ENCODE results near the gene SCO2. TPM values are rescaled to one million over a fixed set of nuclear protein-coding genes. Genes with fewer than 3 reads are reported as not detected.

SCO2 gene
- total RNA-seq, 1 donor from 2014 or later, result 0.52 TPM

DNA sequence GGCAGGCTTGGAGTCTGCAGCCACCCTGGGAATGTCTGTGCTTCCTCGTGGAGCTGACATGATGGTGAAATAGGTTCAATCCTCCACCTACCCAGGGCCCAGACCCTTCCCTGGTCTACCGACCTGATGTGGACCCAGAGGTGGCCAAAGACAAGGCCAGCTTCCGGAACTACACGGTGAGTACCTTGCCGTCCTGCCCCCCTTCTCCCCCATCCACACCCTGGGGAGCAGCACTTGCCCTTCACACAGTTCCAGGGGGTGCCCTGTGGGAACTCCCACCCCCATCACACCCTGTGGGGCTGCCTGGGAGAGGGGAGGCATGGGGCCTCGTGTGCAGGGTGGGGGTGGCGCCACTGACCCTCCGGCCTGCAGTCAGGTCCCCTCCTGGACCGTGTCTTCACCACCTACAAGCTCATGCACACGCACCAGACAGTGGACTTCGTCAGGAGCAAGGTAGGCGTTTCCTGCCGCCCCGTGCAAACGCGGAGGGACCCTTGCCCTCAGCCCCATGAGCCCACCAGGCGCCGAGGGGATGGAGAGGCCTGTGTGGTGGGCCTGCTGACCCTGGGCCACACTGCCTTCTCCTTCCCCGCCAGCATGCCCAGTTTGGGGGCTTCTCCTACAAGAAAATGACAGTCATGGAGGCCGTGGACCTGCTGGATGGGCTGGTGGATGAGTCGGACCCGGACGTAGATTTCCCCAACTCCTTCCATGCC is 38.0 kb downstream of the SCO2 start:
- Histone ChIP-seq H3K4me3 (ENCODE audit: low read length in 3 of 3) (no peak overlapping the region), H3K27ac (ENCODE audit: low read depth, low read length) (no peak overlapping the region), H3K36me3 (ENCODE audit: control insufficient read depth in 3 of 3, insufficient read depth in 3 of 3, low read length in 3 of 3) (no peaks in the 10 kb centered on the region), H3K9me3 (ENCODE audit: control insufficient read depth in 3 of 3, low read length in 3 of 3) (no peaks in the 10 kb centered on the region), H3K4me1 (ENCODE audit: control insufficient read depth in 3 of 3, insufficient read depth in 3 of 3, low read length in 3 of 3) (no peaks in the 10 kb centered on the region), H3K27me3 (ENCODE audit: control insufficient read depth in 3 of 3, insufficient read depth in 3 of 3, low read length in 3 of 3) (peaks cover 25 to 48% (median 48%) of the 10 kb centered on the region in 3 donors), H3K9ac (ENCODE audit: low read depth in 1 of 3, low read length in 3 of 3) (no peak overlapping the region)

DNA sequence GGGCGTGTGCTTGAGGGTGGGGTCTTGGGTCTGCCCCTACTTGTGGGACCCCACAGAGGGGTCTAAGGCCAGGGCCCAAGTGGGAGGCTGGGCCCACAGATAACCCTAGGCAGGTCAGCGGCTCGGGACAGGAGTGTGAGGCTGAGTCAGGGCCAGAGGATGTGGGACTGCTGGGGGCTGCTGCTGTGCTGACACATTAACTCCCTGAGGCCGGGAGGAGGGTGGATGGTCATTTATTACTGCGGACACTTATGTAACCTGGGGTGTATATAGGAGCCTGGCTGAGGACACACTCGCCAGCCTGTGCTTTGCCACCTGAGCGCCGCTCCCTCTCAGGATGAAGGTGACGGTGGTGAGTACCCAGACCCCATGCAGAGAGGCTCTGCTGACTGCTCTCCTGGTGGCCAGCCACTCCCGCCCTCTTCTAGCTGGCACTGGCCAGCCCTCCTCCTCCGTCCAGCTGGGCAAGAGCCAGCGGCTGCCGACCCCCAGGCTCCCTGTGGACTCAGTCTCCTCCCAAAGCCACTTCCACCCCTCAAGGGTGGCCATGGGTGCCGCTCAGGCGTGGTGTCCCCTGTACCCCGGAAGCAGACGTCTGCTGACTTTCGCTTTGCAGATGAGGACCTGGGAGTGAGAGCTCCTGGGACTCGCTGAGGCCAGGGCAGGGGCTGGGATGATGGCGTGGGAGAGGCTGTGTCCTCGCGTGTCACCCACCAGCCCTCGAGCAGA is 38.7 kb downstream of the SCO2 start, which contains the start of gene MIOX:
MIOX (plus strand) TSS at position 299 of the 729 bp plus-strand sequence; CDS start at position 338, 39 bp downstream.
- H3K27ac ChIP-seq (ENCODE audit: low read depth, low read length), result no peak within 1 kb of the TSS
- no peaks in the 10 kb centered on the region for H3K36me3 ChIP-seq (ENCODE audit: control insufficient read depth in 3 of 3, insufficient read depth in 3 of 3, low read length in 3 of 3)
- H3K9ac ChIP-seq (ENCODE audit: low read depth in 1 of 3, low read length in 3 of 3), result no peak within 1 kb of the TSS
- no peak within 1 kb of the TSS for H3K4me3 ChIP-seq (ENCODE audit: low read length in 3 of 3)
- no peaks in the 10 kb centered on the region for H3K4me1 ChIP-seq (ENCODE audit: control insufficient read depth in 3 of 3, insufficient read depth in 3 of 3, low read length in 3 of 3)
- H3K9me3 ChIP-seq (ENCODE audit: control insufficient read depth in 3 of 3, low read length in 3 of 3), result no peaks in the 10 kb centered on the region
- H3K27me3 ChIP-seq (ENCODE audit: control insufficient read depth in 3 of 3, insufficient read depth in 3 of 3, low read length in 3 of 3), result peaks cover 31 to 55% (median 55%) of the 10 kb centered on the region in 3 donors

DNA sequence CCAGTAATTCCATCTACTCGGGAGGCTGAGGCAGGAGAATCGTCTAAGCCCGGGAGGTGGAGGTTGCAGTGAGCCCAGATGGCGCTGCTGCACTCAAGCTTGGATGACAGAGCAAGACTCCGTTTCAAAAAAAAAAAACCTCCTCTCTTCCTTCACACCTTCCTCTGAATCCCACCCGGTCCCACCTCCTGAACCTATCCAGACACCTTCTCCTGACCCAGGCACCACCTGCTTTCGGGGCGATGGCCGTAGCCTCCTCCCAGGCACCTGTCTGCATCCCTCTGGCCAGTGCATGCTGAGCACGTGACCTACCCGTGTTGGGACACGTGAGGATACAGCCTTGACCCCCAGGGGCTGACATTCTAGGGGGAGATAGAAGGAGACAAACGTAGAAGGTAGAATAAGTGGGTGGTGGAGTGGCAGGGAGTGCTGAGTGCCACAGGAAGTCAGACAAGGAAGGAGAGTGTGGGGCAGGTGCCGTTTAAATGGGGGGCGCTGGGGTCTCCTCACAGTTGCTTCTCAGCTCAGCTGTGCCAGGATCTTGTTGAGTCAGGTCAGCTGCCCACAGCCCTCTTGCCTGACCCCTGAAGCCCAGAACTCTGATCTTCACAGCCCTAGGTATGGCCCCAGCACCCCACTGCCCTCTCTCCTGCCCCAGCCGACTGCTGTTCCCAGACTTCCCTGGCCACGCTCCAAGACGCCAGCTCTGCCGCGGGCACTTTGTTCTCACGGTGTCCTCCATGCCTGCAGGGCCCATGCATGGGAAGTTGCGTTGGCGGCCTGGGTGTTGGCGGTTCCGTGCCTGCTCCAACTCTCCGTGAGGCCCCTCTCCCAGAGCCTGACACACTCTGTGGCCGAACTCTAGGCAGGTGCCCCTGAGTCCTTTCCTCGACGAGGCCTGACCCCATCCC is 39.9 kb downstream of the SCO2 start:
- Histone ChIP-seq H3K4me3 (ENCODE audit: low read length in 3 of 3) (no peak overlapping the region), H3K9ac (ENCODE audit: low read depth in 1 of 3, low read length in 3 of 3) (no peak overlapping the region), H3K9me3 (ENCODE audit: control insufficient read depth in 3 of 3, low read length in 3 of 3) (no peaks in the 10 kb centered on the region), H3K36me3 (ENCODE audit: control insufficient read depth in 3 of 3, insufficient read depth in 3 of 3, low read length in 3 of 3) (no peaks in the 10 kb centered on the region), H3K27me3 (ENCODE audit: control insufficient read depth in 3 of 3, insufficient read depth in 3 of 3, low read length in 3 of 3) (peaks cover 36 to 67% (median 64%) of the 10 kb centered on the region in 3 donors), H3K4me1 (ENCODE audit: control insufficient read depth in 3 of 3, insufficient read depth in 3 of 3, low read length in 3 of 3) (no peaks in the 10 kb centered on the region), H3K27ac (ENCODE audit: low read depth, low read length) (no peak overlapping the region)

DNA sequence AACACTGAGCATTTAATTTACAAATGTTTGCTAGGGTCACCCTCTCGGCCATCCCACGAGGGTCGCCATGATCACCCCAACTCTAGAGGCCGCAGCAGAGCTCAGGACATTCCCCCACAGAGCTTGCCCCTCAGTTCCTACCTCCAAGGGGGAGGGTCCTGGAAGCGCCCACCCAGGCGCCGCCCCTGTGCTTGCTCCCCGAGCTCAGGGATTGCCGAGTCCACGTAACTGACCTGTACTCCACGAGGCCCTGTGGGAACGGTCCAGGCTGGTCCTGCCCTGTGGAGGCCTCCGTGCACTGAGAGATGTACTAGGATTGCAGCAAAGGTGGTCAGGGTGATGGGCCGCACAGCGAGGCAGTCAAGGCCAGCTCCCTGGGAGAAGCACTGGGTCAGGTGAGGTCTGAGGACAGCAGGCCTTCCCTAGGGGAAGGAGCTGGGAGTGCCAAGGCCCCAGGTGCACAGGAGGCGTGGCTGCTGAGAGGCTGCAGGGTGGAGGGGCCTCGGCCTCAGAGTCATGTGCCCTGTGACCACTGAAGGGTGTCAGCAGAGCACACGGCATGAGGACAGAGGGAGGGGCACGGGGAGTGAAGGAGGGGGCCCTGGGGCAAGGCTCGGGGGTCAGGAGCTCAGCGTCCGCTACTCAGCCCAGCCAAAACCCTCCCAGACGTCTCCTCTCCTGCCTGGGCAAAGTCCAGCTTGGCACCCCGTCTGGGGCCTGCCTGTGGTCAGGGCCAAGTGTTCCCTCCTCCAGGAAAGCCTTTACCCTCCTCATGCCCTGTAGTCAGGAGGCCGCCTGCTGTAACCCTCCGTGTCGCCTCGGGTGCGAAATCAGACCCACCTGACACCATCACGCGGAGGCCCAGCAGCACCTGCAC is 41.2 kb downstream of the SCO2 start:
- no peak overlapping the region for H3K4me3 ChIP-seq (ENCODE audit: low read length in 3 of 3)
- H3K4me1 ChIP-seq (ENCODE audit: control insufficient read depth in 3 of 3, insufficient read depth in 3 of 3, low read length in 3 of 3), result no peaks in the 10 kb centered on the region
- H3K27me3 ChIP-seq (ENCODE audit: control insufficient read depth in 3 of 3, insufficient read depth in 3 of 3, low read length in 3 of 3), result peaks cover 45 to 72% (median 68%) of the 10 kb centered on the region in 3 donors
- H3K36me3 ChIP-seq (ENCODE audit: control insufficient read depth in 3 of 3, insufficient read depth in 3 of 3, low read length in 3 of 3), result no peaks in the 10 kb centered on the region
- no peak overlapping the region for H3K27ac ChIP-seq (ENCODE audit: low read depth, low read length)
- no peaks in the 10 kb centered on the region for H3K9me3 ChIP-seq (ENCODE audit: control insufficient read depth in 3 of 3, low read length in 3 of 3)
- no peak overlapping the region for H3K9ac ChIP-seq (ENCODE audit: low read depth in 1 of 3, low read length in 3 of 3)

DNA sequence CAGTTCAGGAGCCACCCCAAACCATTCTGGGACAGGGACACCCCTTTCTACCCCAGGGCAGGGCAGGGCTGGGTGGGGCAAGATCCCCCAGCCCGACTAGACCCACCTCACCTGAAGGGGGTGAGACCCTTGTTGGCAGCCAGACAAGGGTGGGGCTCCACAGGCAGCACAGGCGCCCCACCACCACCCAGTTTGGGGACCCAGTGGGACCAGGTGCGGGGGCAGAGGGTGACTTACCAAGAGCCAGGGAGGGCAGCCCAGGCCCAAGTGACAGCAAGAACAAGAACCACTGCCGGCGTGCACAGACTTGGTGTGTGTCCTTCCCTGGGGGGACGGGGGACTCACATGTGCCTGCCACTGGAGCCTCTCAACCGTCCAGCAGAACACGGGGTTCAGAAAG is 41.8 kb downstream of the SCO2 start:
- Histone ChIP-seq H3K36me3 (ENCODE audit: control insufficient read depth in 3 of 3, insufficient read depth in 3 of 3, low read length in 3 of 3) (no peaks in the 10 kb centered on the region), H3K27ac (ENCODE audit: low read depth, low read length) (no peak overlapping the region), H3K27me3 (ENCODE audit: control insufficient read depth in 3 of 3, insufficient read depth in 3 of 3, low read length in 3 of 3) (peaks cover 45 to 72% (median 69%) of the 10 kb centered on the region in 3 donors), H3K9ac (ENCODE audit: low read depth in 1 of 3, low read length in 3 of 3) (no peak overlapping the region), H3K9me3 (ENCODE audit: control insufficient read depth in 3 of 3, low read length in 3 of 3) (no peaks in the 10 kb centered on the region), H3K4me3 (ENCODE audit: low read length in 3 of 3) (no peak overlapping the region), H3K4me1 (ENCODE audit: control insufficient read depth in 3 of 3, insufficient read depth in 3 of 3, low read length in 3 of 3) (no peaks in the 10 kb centered on the region)

DNA sequence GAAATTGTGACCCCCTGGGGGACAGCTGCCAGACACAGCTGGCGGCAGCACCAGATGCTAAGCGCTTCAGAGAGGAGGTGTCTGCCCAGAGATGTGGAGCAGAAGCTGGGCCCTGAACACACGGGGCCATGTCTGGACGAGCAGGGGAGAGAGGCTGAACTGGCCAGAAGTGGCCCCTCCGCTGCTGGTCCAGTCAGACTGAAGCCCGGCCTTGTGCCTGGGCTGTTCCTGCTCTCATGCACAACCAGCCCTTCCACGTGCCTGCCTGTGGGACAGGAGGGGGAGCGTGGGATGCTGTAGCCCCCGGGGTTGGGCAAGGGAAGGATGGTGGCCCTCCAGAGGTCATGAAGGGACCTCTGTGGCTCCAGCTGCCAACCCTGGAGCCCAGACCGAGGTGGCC is 42.3 kb downstream of the SCO2 start:
- no peak overlapping the region for H3K9ac ChIP-seq (ENCODE audit: low read depth in 1 of 3, low read length in 3 of 3)
- no peaks in the 10 kb centered on the region for H3K9me3 ChIP-seq (ENCODE audit: control insufficient read depth in 3 of 3, low read length in 3 of 3)
- H3K27me3 ChIP-seq (ENCODE audit: control insufficient read depth in 3 of 3, insufficient read depth in 3 of 3, low read length in 3 of 3), result peaks cover 44 to 72% (median 70%) of the 10 kb centered on the region in 3 donors
- H3K4me1 ChIP-seq (ENCODE audit: control insufficient read depth in 3 of 3, insufficient read depth in 3 of 3, low read length in 3 of 3), result no peaks in the 10 kb centered on the region
- H3K27ac ChIP-seq (ENCODE audit: low read depth, low read length), result no peak overlapping the region
- no peaks in the 10 kb centered on the region for H3K36me3 ChIP-seq (ENCODE audit: control insufficient read depth in 3 of 3, insufficient read depth in 3 of 3, low read length in 3 of 3)
- H3K4me3 ChIP-seq (ENCODE audit: low read length in 3 of 3), result no peak overlapping the region

- Histone ChIP-seq H3K4me1 (ENCODE audit: control insufficient read depth in 3 of 3, insufficient read depth in 3 of 3, low read length in 3 of 3) (no peaks in the 10 kb centered on the region), H3K9me3 (ENCODE audit: control insufficient read depth in 3 of 3, low read length in 3 of 3) (no peaks in the 10 kb centered on the region), H3K27ac (ENCODE audit: low read depth, low read length) (no peak overlapping the region), H3K4me3 (ENCODE audit: low read length in 3 of 3) (no peak overlapping the region), H3K36me3 (ENCODE audit: control insufficient read depth in 3 of 3, insufficient read depth in 3 of 3, low read length in 3 of 3) (no peaks in the 10 kb centered on the region), H3K27me3 (ENCODE audit: control insufficient read depth in 3 of 3, insufficient read depth in 3 of 3, low read length in 3 of 3) (peaks cover 42 to 66% (median 63%) of the 10 kb centered on the region in 3 donors), H3K9ac (ENCODE audit: low read depth in 1 of 3, low read length in 3 of 3) (no peak overlapping the region)
These were observed 43.0 kb downstream of the SCO2 start for GRCh38 chr22:50482107-50483074.

- peaks cover 42 to 58% (median 56%) of the 10 kb centered on the region in 3 donors for H3K27me3 ChIP-seq (ENCODE audit: control insufficient read depth in 3 of 3, insufficient read depth in 3 of 3, low read length in 3 of 3)
- H3K9ac ChIP-seq (ENCODE audit: low read depth in 1 of 3, low read length in 3 of 3), result no peak within 1 kb of the TSS
- no peaks in the 10 kb centered on the region for H3K4me1 ChIP-seq (ENCODE audit: control insufficient read depth in 3 of 3, insufficient read depth in 3 of 3, low read length in 3 of 3)
- no peaks in the 10 kb centered on the region for H3K36me3 ChIP-seq (ENCODE audit: control insufficient read depth in 3 of 3, insufficient read depth in 3 of 3, low read length in 3 of 3)
- no peaks in the 10 kb centered on the region for H3K9me3 ChIP-seq (ENCODE audit: control insufficient read depth in 3 of 3, low read length in 3 of 3)
- no peak within 1 kb of the TSS for H3K4me3 ChIP-seq (ENCODE audit: low read length in 3 of 3)
- H3K27ac ChIP-seq (ENCODE audit: low read depth, low read length), result no peak within 1 kb of the TSS
These were observed 43.8 kb downstream of the SCO2 start, which contains the start of gene ADM2 for GRCh38 chr22:50481440-50482106. Gene ADM2, plus strand, starts transcription at chr22:50481543. Its CDS starts 305 bp downstream, at chr22:50481848.
